OCI-LY1 (cell line): ENCODE data around the gene DAAM1.
A peak's percentile ranks its signal among the peaks of the same experiment; 100 is the strongest.

Experiments used
- H2AFZ ChIP-seq: fragments of 200-600 bp; sonication (generic), shearing (Covaris generic); 2 replicates; pipeline ENCODE4 v1.6.0; 2014; ENCODE audit warnings: antibody characterized with exemption, mild to moderate bottlenecking, low read length
- H3F3A ChIP-seq: fragments of 200-600 bp; sonication (generic), shearing (Covaris generic); 2 replicates; pipeline ENCODE4 v1.6.0; 2014; ENCODE audit warnings: mild to moderate bottlenecking, antibody characterized with exemption, low read length, moderate library complexity; ENCODE audit not compliant: insufficient read depth
- H3K27ac ChIP-seq: fragments of 200-600 bp; sonication (generic); 2 replicates; pipeline ENCODE4 v1.5.1; 2014; ENCODE audit warnings: low read length, mixed run types, mild to moderate bottlenecking, low read depth; ENCODE audit not compliant: poor library complexity, severe bottlenecking
- H3K27me3 ChIP-seq: fragments of 200-600 bp; sonication (generic); 2 replicates; pipeline ENCODE4 v1.6.0; 2014; ENCODE audit warnings: antibody characterized with exemption, mild to moderate bottlenecking, low read length, moderate library complexity; ENCODE audit not compliant: insufficient read depth
- H3K36me3 ChIP-seq: fragments of 200-600 bp; sonication (generic); 2 replicates; pipeline ENCODE4 v1.6.1; 2014; ENCODE audit warnings: mild to moderate bottlenecking, antibody characterized with exemption, low read length, moderate library complexity, mixed read lengths; ENCODE audit not compliant: insufficient read depth
- H3K4me1 ChIP-seq: fragments of 200-600 bp; sonication (generic); 2 replicates; pipeline ENCODE4 v1.5.1; 2014; ENCODE audit warnings: mild to moderate bottlenecking, low read length, moderate library complexity; ENCODE audit not compliant: insufficient read depth, severe bottlenecking
- H3K4me2 ChIP-seq: fragments of 200-600 bp; sonication (generic), shearing (Covaris generic); 2 replicates; pipeline ENCODE4 v1.6.1; 2014; ENCODE audit warnings: low read length
- H3K4me3 ChIP-seq: fragments of 200-600 bp; sonication (generic); 2 replicates; pipeline ENCODE4 v1.5.1; 2014; ENCODE audit warnings: low read length, low read depth, mild to moderate bottlenecking, mixed read lengths; ENCODE audit not compliant: poor library complexity, severe bottlenecking
- H3K79me2 ChIP-seq: fragments of 200-600 bp; shearing (Covaris generic); 2 replicates; pipeline ENCODE4 v1.6.1; 2016; ENCODE audit warnings: mixed run types, low read length, mixed read lengths; ENCODE audit not compliant: insufficient read depth
- H3K9ac ChIP-seq: fragments of 200-600 bp; sonication (generic), shearing (Covaris generic); 2 replicates; pipeline ENCODE4 v1.6.1; 2014; ENCODE audit warnings: mild to moderate bottlenecking, low read length, mixed read lengths
- H3K9me2 ChIP-seq: fragments of 200-600 bp; sonication (generic), shearing (Covaris generic); 2 replicates; pipeline ENCODE4 v1.6.1; 2014; ENCODE audit warnings: low read depth, mild to moderate bottlenecking, low read length, mixed read lengths
- H3K9me3 ChIP-seq: fragments of 200-600 bp; shearing (Covaris generic); 2 replicates; pipeline ENCODE4 v1.6.1; 2014; ENCODE audit warnings: low read length, mixed read lengths
- H4K20me1 ChIP-seq: fragments of 200-600 bp; sonication (generic), shearing (Covaris generic); 2 replicates; pipeline ENCODE4 v1.6.0; 2016; ENCODE audit warnings: mild to moderate bottlenecking, low read length; ENCODE audit not compliant: insufficient read depth
- EZH2 ChIP-seq: fragments of 200-600 bp; sonication (generic), shearing (Covaris generic); IDR thresholded peaks from 2 replicates; pipeline ENCODE4 v1.8.0; 2017; ENCODE audit warnings: borderline replicate concordance, mixed run types, mild to moderate bottlenecking, antibody characterized with exemption, low read length, moderate library complexity, mixed read lengths
- TF ChIP-seq, protein P1 (sequence below): fragments of 200-600 bp; sonication (generic), shearing (Covaris generic); IDR thresholded peaks from 2 replicates; pipeline ENCODE4 v1.5.1; 2017; ENCODE audit warnings: mild to moderate bottlenecking, antibody characterized with exemption, low read length, moderate library complexity, mixed read lengths

Gene DAAM1

DNA sequence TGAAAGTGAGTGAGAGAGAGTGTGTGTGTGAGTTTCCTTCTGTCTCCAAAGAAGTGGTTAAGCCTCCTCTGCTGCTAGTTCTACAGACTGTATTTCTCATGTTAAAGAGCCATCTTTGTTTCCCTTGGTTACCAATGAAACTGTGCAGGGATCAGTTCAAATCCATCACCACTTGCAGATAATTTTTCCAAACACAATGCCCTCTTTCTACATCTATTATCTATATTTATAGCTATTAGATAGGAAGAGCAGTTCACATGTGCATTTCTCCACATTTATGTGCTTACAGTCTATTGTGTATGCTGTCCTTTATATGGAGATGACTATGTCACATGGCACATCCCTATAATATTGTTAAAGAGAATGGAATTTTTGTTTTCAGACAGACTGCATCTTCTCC lies 2.2 kb upstream of the DAAM1 start:
- no peaks in the 10 kb centered on the region for H3K9me3 ChIP-seq
- H3K9ac ChIP-seq, result no peak overlapping the region; the same call in 1 of the 2 replicates
- H3K27me3 ChIP-seq, result no peaks in the 10 kb centered on the region
- TF ChIP-seq, protein P1, sequence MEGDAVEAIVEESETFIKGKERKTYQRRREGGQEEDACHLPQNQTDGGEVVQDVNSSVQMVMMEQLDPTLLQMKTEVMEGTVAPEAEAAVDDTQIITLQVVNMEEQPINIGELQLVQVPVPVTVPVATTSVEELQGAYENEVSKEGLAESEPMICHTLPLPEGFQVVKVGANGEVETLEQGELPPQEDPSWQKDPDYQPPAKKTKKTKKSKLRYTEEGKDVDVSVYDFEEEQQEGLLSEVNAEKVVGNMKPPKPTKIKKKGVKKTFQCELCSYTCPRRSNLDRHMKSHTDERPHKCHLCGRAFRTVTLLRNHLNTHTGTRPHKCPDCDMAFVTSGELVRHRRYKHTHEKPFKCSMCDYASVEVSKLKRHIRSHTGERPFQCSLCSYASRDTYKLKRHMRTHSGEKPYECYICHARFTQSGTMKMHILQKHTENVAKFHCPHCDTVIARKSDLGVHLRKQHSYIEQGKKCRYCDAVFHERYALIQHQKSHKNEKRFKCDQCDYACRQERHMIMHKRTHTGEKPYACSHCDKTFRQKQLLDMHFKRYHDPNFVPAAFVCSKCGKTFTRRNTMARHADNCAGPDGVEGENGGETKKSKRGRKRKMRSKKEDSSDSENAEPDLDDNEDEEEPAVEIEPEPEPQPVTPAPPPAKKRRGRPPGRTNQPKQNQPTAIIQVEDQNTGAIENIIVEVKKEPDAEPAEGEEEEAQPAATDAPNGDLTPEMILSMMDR, result no peak
- no peak for TF ChIP-seq EZH2
- peak overlapping the region; percentile 24 for H3K27ac ChIP-seq
- H3K4me3 ChIP-seq, result no peak overlapping the region
- peaks cover 17% of the 10 kb centered on the region for H3K79me2 ChIP-seq
- H3K4me2 ChIP-seq, result no peak overlapping the region
- no peaks in the 10 kb centered on the region for H4K20me1 ChIP-seq
- no peaks in the 10 kb centered on the region for H3K9me2 ChIP-seq
- H3K36me3 ChIP-seq, result no peaks in the 10 kb centered on the region
- H2AFZ ChIP-seq, result no peak overlapping the region
- no peaks in the 10 kb centered on the region for H3F3A ChIP-seq
- H3K4me1 ChIP-seq, result peaks cover 47% of the 10 kb centered on the region

DNA sequence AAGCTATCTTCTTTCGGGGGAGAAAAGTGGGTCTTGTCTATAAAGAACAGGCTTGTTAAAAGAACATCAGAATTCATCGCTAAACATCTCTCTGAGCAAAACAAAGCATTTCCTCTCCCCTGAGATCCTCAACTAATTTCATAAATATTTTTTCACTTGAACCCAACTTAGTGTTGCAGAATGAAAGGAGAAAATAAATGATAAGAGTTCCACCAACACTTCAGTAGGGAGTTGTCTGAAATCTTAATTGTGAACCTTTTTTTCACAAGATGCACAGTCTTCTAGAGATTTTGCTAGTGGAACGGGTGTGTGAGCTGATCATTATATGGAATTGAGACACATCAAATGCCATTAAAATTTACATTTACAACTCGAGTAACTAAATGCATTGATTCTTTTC lies 1.3 kb upstream of the DAAM1 start:
- Histone ChIP-seq H4K20me1 (no peaks in the 10 kb centered on the region), H3K4me3 (peak overlapping the region; percentile 92), H3K27me3 (no peaks in the 10 kb centered on the region), H3F3A (no peaks in the 10 kb centered on the region), H3K9me2 (no peaks in the 10 kb centered on the region), H3K79me2 (peaks cover 25% of the 10 kb centered on the region), H3K9ac (peak overlapping the region; percentile 74; the same call in 1 of the 2 replicates), H3K36me3 (no peaks in the 10 kb centered on the region), H3K4me1 (peaks cover 55% of the 10 kb centered on the region), H3K27ac (no peak overlapping the region), H3K4me2 (peak overlapping the region; percentile 93), H3K9me3 (no peaks in the 10 kb centered on the region), H2AFZ (no peak overlapping the region)
- no peak for TF ChIP-seq EZH2
- TF ChIP-seq, protein P1, result no peak

DNA sequence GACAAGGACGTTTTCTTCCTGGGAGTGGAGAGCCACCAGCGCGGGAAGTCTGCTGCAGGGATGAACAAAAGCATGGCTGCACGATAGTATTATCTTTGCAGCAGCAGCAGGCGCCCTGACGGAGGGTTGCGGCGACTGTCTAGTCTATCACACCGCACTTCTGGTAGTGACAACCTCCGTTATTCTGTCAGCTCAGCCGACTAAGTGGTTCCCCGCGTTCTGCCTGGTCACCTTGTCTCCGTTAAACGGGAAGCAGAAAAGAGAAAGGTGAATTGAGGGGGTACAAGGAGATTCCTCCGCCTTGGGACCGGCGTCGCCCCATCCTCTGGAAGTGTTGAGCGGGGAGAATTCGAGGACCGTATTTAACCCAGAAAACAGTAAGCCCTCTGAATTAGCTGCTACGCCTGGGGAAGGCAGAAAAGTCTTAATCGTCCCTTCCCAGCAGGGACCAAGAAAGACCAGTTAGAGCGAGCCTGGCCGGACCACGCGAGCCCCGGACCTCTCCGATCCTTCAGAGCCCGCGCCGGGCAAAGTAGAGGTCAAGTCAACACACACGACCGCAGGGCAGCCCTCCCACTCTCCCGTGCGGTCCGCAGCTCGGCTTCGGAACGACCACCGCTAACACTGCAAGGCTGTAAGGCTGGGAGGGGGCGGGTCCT lies 536 bp upstream of the DAAM1 start:
- Histone ChIP-seq H3K9me2 (no peaks in the 10 kb centered on the region), H3K27ac (peak overlapping the region; percentile 35), H3K36me3 (no peaks in the 10 kb centered on the region), H4K20me1 (no peaks in the 10 kb centered on the region), H3K4me1 (peaks cover 60% of the 10 kb centered on the region), H3K9ac (peak overlapping the region; percentile 74), H3K9me3 (no peaks in the 10 kb centered on the region), H3K79me2 (peaks cover 33% of the 10 kb centered on the region), H3K4me3 (peak overlapping the region; percentile 92), H3K4me2 (peak overlapping the region; percentile 93), H3K27me3 (no peaks in the 10 kb centered on the region), H3F3A (no peaks in the 10 kb centered on the region), H2AFZ (no peak overlapping the region)
- TF ChIP-seq EZH2, result no peak
- TF ChIP-seq, protein P1, result no peak
